Neutrophil (primary cell): ENCODE measurements around the gene RHOBTB1.

Experiments
- H3K27ac ChIP-seq: fragments of 200-600 bp; sonication (generic); 2 replicates; pipeline ENCODE4 v1.5.1; 2016; ENCODE audit warnings: mild to moderate bottlenecking, moderate library complexity
- H3K27me3 ChIP-seq: fragments of 200-600 bp; sonication (generic); 2 replicates; pipeline ENCODE4 v1.6.0; 2016; ENCODE audit warnings: mild to moderate bottlenecking
- H3K36me3 ChIP-seq: fragments of 200-600 bp; sonication (generic); 2 replicates; pipeline ENCODE4 v1.5.1; 2017
- H3K4me1 ChIP-seq, 2 experiments: fragments of 200-600 bp in 1 of 2; sonication (generic) in 1 of 2; 1 replicate in 1 of 2; 2 replicates in 1 of 2; pipeline versions ENCODE4 v1.5.1 to v1.6.1; 2013 to 2016; ENCODE audit warnings: low read depth in 1 of 2, low read length in 1 of 2, mild to moderate bottlenecking in 1 of 2, moderate library complexity in 1 of 2; ENCODE audit not compliant: control insufficient read depth in 1 of 2, insufficient read depth in 1 of 2
- H3K4me3 ChIP-seq, 2 experiments: fragments of 200-600 bp in 1 of 2; sonication (generic) in 1 of 2; 1 replicate in 1 of 2; 2 replicates in 1 of 2; pipeline ENCODE4 v1.5.1; 2013 to 2016; ENCODE audit warnings: low read depth in 1 of 2, low read length in 1 of 2, mild to moderate bottlenecking in 1 of 2, moderate library complexity in 1 of 2
- H3K9me3 ChIP-seq: fragments of 200-600 bp; sonication (generic); 2 replicates; pipeline ENCODE4 v1.5.1; 2016
- CTCF ChIP-seq: fragments of 200-600 bp; sonication (generic); IDR thresholded peaks from 2 replicates; pipeline ENCODE4 v1.5.1; 2016; ENCODE audit warnings: antibody characterized with exemption

The RHOBTB1 gene

GRCh38 chr10:60937784-60938654, 6.0 kb downstream of the RHOBTB1 start:
- Histone ChIP-seq H3K4me1 (peaks cover 0 to 5% of the 10 kb centered on the region in 2 experiments), H3K4me3 (no peak overlapping the region), H3K36me3 (no peaks in the 10 kb centered on the region), H3K9me3 (no peaks in the 10 kb centered on the region), H3K27ac (no peak overlapping the region), H3K27me3 (peaks cover 18% of the 10 kb centered on the region)
- no peak for TF ChIP-seq CTCF

GRCh38 chr10:60937022-60937421, 7.0 kb downstream of the RHOBTB1 start:
- Histone ChIP-seq H3K4me3 (no peak overlapping the region), H3K9me3 (no peaks in the 10 kb centered on the region), H3K4me1 (no peaks in the 10 kb centered on the region), H3K27ac (no peak overlapping the region), H3K27me3 (peaks cover 8% of the 10 kb centered on the region), H3K36me3 (no peaks in the 10 kb centered on the region)
- no peak for TF ChIP-seq CTCF

GRCh38 chr10:60934215-60935175, 9.5 kb downstream of the RHOBTB1 start:
- no peak overlapping the region for H3K4me3 ChIP-seq
- TF ChIP-seq CTCF = no peak
- no peaks in the 10 kb centered on the region for H3K4me1 ChIP-seq
- no peak overlapping the region for H3K27ac ChIP-seq
- H3K9me3 ChIP-seq = no peaks in the 10 kb centered on the region
- H3K27me3 ChIP-seq = no peaks in the 10 kb centered on the region
- no peaks in the 10 kb centered on the region for H3K36me3 ChIP-seq

GRCh38 chr10:60932756-60933155, 11.2 kb downstream of the RHOBTB1 start:
- no peaks in the 10 kb centered on the region for H3K36me3 ChIP-seq
- H3K27me3 ChIP-seq = no peaks in the 10 kb centered on the region
- H3K9me3 ChIP-seq = no peaks in the 10 kb centered on the region
- H3K27ac ChIP-seq = no peak overlapping the region
- no peak overlapping the region for H3K4me3 ChIP-seq
- no peaks in the 10 kb centered on the region for H3K4me1 ChIP-seq
- TF ChIP-seq CTCF = no peak

GRCh38 chr10:60930237-60930636, 13.7 kb downstream of the RHOBTB1 start:
- no peak for TF ChIP-seq CTCF
- Histone ChIP-seq H3K36me3 (no peaks in the 10 kb centered on the region), H3K27me3 (no peaks in the 10 kb centered on the region), H3K4me1 (no peaks in the 10 kb centered on the region), H3K4me3 (no peak overlapping the region), H3K27ac (no peak overlapping the region), H3K9me3 (no peaks in the 10 kb centered on the region)
